HG02623 (cell line): ENCODE results near the gene LARP4.
"Not testable (repeated sequence)": the region's sequence is repeated elsewhere in the genome, so short reads cannot be mapped to it uniquely, and the experiment has no call there.

Source experiments
- ATAC-seq: cut with Tn5 transposase; IDR thresholded peaks from one replicate; pipeline ENCODE4 v1.9.1; 2021; ENCODE audit warnings: moderate library complexity; ENCODE audit not compliant: unreplicated experiment

The LARP4 gene

GRCh38 chr12:50521781-50522180 is 121.1 kb downstream of the LARP4 start:
- not testable (repeated sequence) for ATAC-seq

GRCh38 chr12:50523772-50524171 is 123.1 kb downstream of the LARP4 start:
- no peak for ATAC-seq

DNA sequence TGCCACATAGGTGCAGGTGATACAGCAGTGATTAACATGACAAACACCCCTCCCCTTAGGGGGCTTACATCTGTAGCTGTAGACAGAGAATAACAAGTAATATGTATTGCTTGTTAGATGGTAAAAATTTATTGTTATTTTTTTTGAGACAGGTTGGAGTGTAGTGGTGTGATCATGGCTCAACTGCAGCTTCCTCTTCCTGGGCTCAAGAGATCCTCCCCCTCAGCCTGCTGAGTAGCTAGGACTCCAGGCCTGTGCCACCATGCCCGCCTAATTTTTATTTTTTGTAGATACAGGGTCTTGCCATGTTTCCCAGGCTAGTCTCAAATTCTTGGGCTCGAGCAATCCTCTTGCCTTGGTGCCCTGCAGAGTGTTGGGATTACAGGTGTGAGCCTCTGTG is 123.9 kb downstream of the LARP4 start:
- ATAC-seq: no peak

GRCh38 chr12:50525422-50525821 is 124.7 kb downstream of the LARP4 start:
- ATAC-seq: no peak

DNA sequence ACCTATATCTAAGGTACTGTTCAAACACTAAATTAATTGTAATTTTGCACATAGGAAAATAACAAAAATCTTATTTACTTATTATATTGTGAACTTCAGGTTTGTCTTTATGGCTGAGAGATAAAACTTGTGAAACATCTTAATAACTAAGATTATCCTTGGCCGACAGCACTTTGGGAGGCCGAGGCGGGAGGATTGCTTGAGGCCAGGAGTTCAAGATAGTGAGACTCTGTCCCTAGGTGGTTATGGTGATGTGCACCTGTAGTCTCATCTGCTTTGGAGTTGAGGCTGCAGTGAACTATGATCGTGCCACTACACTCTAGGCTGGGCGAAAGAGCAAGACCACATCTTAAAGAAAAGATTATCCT is 126.7 kb downstream of the LARP4 start:
- ATAC-seq: no peak

GRCh38 chr12:50528800-50529199 is 128.1 kb downstream of the LARP4 start:
- ATAC-seq: no peak

- no peak for ATAC-seq
Observed at GRCh38 chr12:50529345-50529744, 128.7 kb downstream of the LARP4 start.
